ENCODE data around the gene SPAG7. TPM values are rescaled to one million over a fixed set of nuclear protein-coding genes. Genes with fewer than 3 reads are reported as not detected.

Gene SPAG7
- polyA plus RNA-seq, 1 donor (not counting 4 experiments of a cell fraction or from before 2014, with no cell fraction given) = 65.7 TPM

DNA sequence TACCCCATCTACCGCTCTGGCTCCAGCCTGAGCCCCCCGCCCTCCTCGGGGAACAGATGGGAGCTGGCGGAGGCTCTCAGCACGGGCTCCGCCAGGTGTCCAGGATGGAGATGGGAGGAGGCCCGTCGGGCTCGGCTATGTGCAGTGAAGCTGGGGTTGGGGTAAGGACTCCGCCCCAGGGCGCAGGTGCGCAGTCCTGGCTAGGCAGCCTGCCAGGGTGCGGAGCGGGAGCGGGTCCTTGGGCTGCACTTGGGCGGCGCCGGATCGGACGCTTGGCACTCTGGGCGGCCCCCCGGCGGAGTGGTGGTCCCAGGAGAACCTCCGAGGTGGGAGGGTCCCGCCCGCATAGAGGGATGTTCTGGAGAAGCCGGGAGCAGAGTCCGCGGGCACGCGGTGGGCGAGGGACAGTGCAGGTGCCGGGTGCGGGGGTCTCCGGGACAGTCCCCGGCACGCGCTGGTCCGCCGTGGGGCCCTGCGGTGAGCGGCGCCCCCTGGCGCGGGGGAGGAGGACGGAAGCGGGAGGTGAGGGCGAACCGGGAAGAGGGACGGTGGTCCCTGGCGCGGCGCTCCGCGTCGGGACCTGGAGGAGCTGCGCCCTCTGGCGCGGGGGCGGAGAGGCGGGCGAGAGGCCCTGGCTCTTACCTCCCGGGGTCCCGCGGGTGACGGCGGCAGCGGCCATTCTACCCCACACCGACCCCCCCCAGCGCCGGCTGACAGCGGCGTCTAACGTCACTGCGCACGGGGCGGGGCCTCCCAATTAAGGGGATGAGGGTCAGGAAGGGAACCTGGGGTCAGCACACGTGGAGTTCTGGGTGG, 19.5 kb upstream of the SPAG7 start, which contains the start of gene CAMTA2:
CAMTA2 (minus strand) TSS at position 725 of the 816 bp plus-strand sequence. CDS start 1,453 bp downstream, outside the sequence.
- no peaks in the 10 kb centered on the region for H3K27me3 ChIP-seq (ENCODE audit: control insufficient read depth, extremely low read depth, insufficient read depth, low read length)
- H3K4me2 ChIP-seq (ENCODE audit: control insufficient read depth, extremely low read depth, insufficient read depth, low read depth, low read length) = peak within 1 kb of the TSS; percentile 69
- no peak for TF ChIP-seq EZH2 (IDR thresholded peaks at IDR 0.05; ENCODE audit: low read length)
- TF ChIP-seq, protein P1, sequence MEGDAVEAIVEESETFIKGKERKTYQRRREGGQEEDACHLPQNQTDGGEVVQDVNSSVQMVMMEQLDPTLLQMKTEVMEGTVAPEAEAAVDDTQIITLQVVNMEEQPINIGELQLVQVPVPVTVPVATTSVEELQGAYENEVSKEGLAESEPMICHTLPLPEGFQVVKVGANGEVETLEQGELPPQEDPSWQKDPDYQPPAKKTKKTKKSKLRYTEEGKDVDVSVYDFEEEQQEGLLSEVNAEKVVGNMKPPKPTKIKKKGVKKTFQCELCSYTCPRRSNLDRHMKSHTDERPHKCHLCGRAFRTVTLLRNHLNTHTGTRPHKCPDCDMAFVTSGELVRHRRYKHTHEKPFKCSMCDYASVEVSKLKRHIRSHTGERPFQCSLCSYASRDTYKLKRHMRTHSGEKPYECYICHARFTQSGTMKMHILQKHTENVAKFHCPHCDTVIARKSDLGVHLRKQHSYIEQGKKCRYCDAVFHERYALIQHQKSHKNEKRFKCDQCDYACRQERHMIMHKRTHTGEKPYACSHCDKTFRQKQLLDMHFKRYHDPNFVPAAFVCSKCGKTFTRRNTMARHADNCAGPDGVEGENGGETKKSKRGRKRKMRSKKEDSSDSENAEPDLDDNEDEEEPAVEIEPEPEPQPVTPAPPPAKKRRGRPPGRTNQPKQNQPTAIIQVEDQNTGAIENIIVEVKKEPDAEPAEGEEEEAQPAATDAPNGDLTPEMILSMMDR (optimal IDR thresholded peaks at IDR 0.05 in 1 of 3, IDR thresholded peaks at IDR 0.05 in 1 of 3, conservative IDR thresholded peaks at IDR 0.05 in 1 of 3; ENCODE audit: extremely low read depth in 1 of 3, insufficient read depth in 2 of 3, low read length in 3 of 3) = peak; percentile 38 to 84 (median 62)
- FAIRE-seq = no peak
- H3K9me3 ChIP-seq (ENCODE audit: control insufficient read depth, low read depth, low read length) = no peaks in the 10 kb centered on the region
- H4K20me1 ChIP-seq (ENCODE audit: control insufficient read depth, extremely low read depth, insufficient read depth, low read length) = no peaks in the 10 kb centered on the region
- peaks cover 7 to 23% of the 10 kb centered on the region in 2 experiments for H3K36me3 ChIP-seq (ENCODE audit: control insufficient read depth in 2 of 2, extremely low read depth in 1 of 2, insufficient read depth in 2 of 2, low read length in 2 of 2)
- dilution Hi-C loops (cut with MboI; ENCODE audit: extremely low pct_ligation_motif_present, low sequenced_read_pairs) = no loop called here
- peaks cover 14% of the 10 kb centered on the region for H3K79me2 ChIP-seq (ENCODE audit: control insufficient read depth, insufficient read depth, low read length)
- peak within 1 kb of the TSS; percentile 82 for H2AFZ ChIP-seq (ENCODE audit: control insufficient read depth, low read length)
- peak; percentile 55 for DNase-seq (ENCODE audit: low read depth, low spot score)
- H3K27ac ChIP-seq (ENCODE audit: control insufficient read depth, insufficient read depth, low read length) = peak within 1 kb of the TSS; percentile 58
- peak within 1 kb of the TSS; percentile 77 for H3K9ac ChIP-seq (ENCODE audit: control insufficient read depth, extremely low read depth, insufficient read depth, low read length)
- peaks cover 9% of the 10 kb centered on the region for H3K4me1 ChIP-seq (ENCODE audit: control insufficient read depth, extremely low read depth, insufficient read depth, low read length)
- H3K9me1 ChIP-seq (ENCODE audit: control insufficient read depth, extremely low read depth, insufficient read depth, low read length) = no peaks in the 10 kb centered on the region
- peak within 1 kb of the TSS; percentile 75 to 91 (median 82) for H3K4me3 ChIP-seq (ENCODE audit: control insufficient read depth in 2 of 3, extremely low read depth in 1 of 3, insufficient read depth in 2 of 3, low read depth in 1 of 3, low read length in 3 of 3)

DNA sequence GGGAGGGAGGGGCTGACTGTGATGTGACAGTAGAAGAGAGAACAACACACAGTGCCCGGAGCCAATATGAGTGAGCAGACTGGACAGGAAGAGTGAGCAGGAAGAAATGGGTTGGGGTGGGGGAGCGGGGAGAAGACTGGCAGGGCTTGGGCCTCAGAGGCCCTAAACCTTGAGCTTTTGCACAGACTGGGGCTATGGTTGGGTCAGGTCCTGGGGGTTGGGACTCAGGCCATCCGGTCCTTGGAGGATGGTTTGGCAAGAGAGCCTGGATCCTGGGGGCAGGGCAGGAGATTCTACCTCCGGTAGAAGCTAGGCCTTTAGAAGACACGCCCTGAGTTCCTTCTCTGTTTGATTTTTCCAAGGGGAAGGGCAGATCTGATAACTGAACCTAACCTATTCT, 18.8 kb upstream of the SPAG7 start:
- peak overlapping the region; percentile 75 to 91 (median 82) for H3K4me3 ChIP-seq (ENCODE audit: control insufficient read depth in 2 of 3, extremely low read depth in 1 of 3, insufficient read depth in 2 of 3, low read depth in 1 of 3, low read length in 3 of 3)
- H3K27ac ChIP-seq (ENCODE audit: control insufficient read depth, insufficient read depth, low read length) = peak overlapping the region; percentile 58
- peaks cover 11 to 29% of the 10 kb centered on the region in 2 experiments for H3K36me3 ChIP-seq (ENCODE audit: control insufficient read depth in 2 of 2, extremely low read depth in 1 of 2, insufficient read depth in 2 of 2, low read length in 2 of 2)
- dilution Hi-C loops (cut with MboI; ENCODE audit: extremely low pct_ligation_motif_present, low sequenced_read_pairs) = no loop called here
- no peak for TF ChIP-seq EZH2 (IDR thresholded peaks at IDR 0.05; ENCODE audit: low read length)
- TF ChIP-seq, protein P1 (optimal IDR thresholded peaks at IDR 0.05 in 1 of 3, IDR thresholded peaks at IDR 0.05 in 1 of 3, conservative IDR thresholded peaks at IDR 0.05 in 1 of 3; ENCODE audit: extremely low read depth in 1 of 3, insufficient read depth in 2 of 3, low read length in 3 of 3) = no peak
- peak overlapping the region; percentile 77 for H3K9ac ChIP-seq (ENCODE audit: control insufficient read depth, extremely low read depth, insufficient read depth, low read length)
- no peaks in the 10 kb centered on the region for H4K20me1 ChIP-seq (ENCODE audit: control insufficient read depth, extremely low read depth, insufficient read depth, low read length)
- FAIRE-seq = peak; percentile 63
- no peaks in the 10 kb centered on the region for H3K9me1 ChIP-seq (ENCODE audit: control insufficient read depth, extremely low read depth, insufficient read depth, low read length)
- DNase-seq (ENCODE audit: low read depth, low spot score) = no peak
- H3K79me2 ChIP-seq (ENCODE audit: control insufficient read depth, insufficient read depth, low read length) = peaks cover 14% of the 10 kb centered on the region
- no peaks in the 10 kb centered on the region for H3K9me3 ChIP-seq (ENCODE audit: control insufficient read depth, low read depth, low read length)
- no peaks in the 10 kb centered on the region for H3K27me3 ChIP-seq (ENCODE audit: control insufficient read depth, extremely low read depth, insufficient read depth, low read length)
- peak overlapping the region; percentile 69 for H3K4me2 ChIP-seq (ENCODE audit: control insufficient read depth, extremely low read depth, insufficient read depth, low read depth, low read length)
- peaks cover 9% of the 10 kb centered on the region for H3K4me1 ChIP-seq (ENCODE audit: control insufficient read depth, extremely low read depth, insufficient read depth, low read length)
- H2AFZ ChIP-seq (ENCODE audit: control insufficient read depth, low read length) = peak overlapping the region; percentile 82

All from keratinocyte (primary cell).